GM18526 (cell line): ENCODE data around the gene EMX1.

ENCODE experiments used
- POLR2A ChIP-seq: IDR thresholded peaks from 3 replicates; pipeline ENCODE4 v1.6.1; 2011; ENCODE audit not compliant: insufficient read length; ENCODE audit errors: extremely low read depth

The EMX1 gene

GRCh38 chr2:72917877-72918553 lies 696 bp downstream of the EMX1 start:
- TF ChIP-seq POLR2A = no peak

GRCh38 chr2:72919414-72920317 lies 2.3 kb downstream of the EMX1 start:
- TF ChIP-seq POLR2A = no peak

- TF ChIP-seq POLR2A = no peak
Observed at GRCh38 chr2:72920318-72921087, 3.2 kb downstream of the EMX1 start.

- no peak for TF ChIP-seq POLR2A
Observed at GRCh38 chr2:72921088-72921851, 4.0 kb downstream of the EMX1 start.

- TF ChIP-seq POLR2A = no peak
Observed at GRCh38 chr2:72921853-72922252, 4.5 kb downstream of the EMX1 start.

GRCh38 chr2:72923833-72924352 lies 6.6 kb downstream of the EMX1 start:
- TF ChIP-seq POLR2A = no peak

- TF ChIP-seq POLR2A = no peak
Observed at GRCh38 chr2:72924353-72925240, 7.3 kb downstream of the EMX1 start.

- TF ChIP-seq POLR2A = no peak
Observed at GRCh38 chr2:72925328-72925943, 8.1 kb downstream of the EMX1 start.

GRCh38 chr2:72926368-72926767 lies 9.0 kb downstream of the EMX1 start:
- no peak for TF ChIP-seq POLR2A

GRCh38 chr2:72926811-72927465 lies 9.6 kb downstream of the EMX1 start:
- TF ChIP-seq POLR2A = no peak

GRCh38 chr2:72927619-72928550 lies 10.6 kb downstream of the EMX1 start:
- no peak for TF ChIP-seq POLR2A

- no peak for TF ChIP-seq POLR2A
Observed at GRCh38 chr2:72929010-72929409, 11.7 kb downstream of the EMX1 start.
